Thoracic aorta (tissue), 2 donors: ENCODE results near the gene CPLX3. TPM values are rescaled to one million over a fixed set of nuclear protein-coding genes. Genes with fewer than 3 reads are reported as not detected.

Source experiments
- ATAC-seq: fragments of 150-250 bp; one replicate; pipeline ENCODE4 v1.8.0; 2017; ENCODE audit warnings: low read depth; ENCODE audit not compliant: insufficient number of reproducible peaks, low FRiP score
- DNase-seq: peaks from one replicate; pipeline ENCODE4 v3.0.0-alpha.2; 2020; ENCODE audit warnings: low spot score
- H3K27ac ChIP-seq, 2 donors: fragments of 200-600 bp; sonication (generic); 1 replicate in 1 of 2; 2 replicates in 1 of 2; pipeline ENCODE4 v1.5.1; 2016; ENCODE audit warnings: mild to moderate bottlenecking in 2 of 2, moderate library complexity in 2 of 2
- H3K27me3 ChIP-seq: fragments of 200-600 bp; sonication (generic); replicated peaks from 2 replicates; pipeline ENCODE4 v1.6.0; 2016; ENCODE audit warnings: mild to moderate bottlenecking; ENCODE audit not compliant: insufficient read depth
- H3K36me3 ChIP-seq: fragments of 200-600 bp; sonication (generic); one replicate; pipeline ENCODE4 v1.5.1; 2016
- H3K4me1 ChIP-seq, 2 donors: fragments of 200-600 bp; sonication (generic); 1 replicate in 1 of 2; 2 replicates in 1 of 2; pipeline versions ENCODE4 v1.5.1 to v1.6.0; 2016; ENCODE audit warnings: low read depth in 2 of 2, mild to moderate bottlenecking in 1 of 2; ENCODE audit not compliant: control insufficient read depth in 1 of 2
- H3K4me3 ChIP-seq: fragments of 200-600 bp; sonication (generic); 2 replicates; pipeline ENCODE4 v1.5.1; 2016; ENCODE audit warnings: mild to moderate bottlenecking
- H3K9me3 ChIP-seq: fragments of 200-600 bp; sonication (generic); 2 replicates; pipeline ENCODE4 v1.5.1; 2016
- CTCF ChIP-seq: fragments of 200-600 bp; sonication (generic); IDR thresholded peaks from one replicate; pipeline ENCODE4 v1.5.1; 2019; ENCODE audit warnings: antibody characterized with exemption
- total RNA-seq, 2 donors: library from RNA; depleted of rRNA; stranded (reverse); fragments of >200 nt; gene quantifications; one replicate each; pipeline versions ENCODE4 v1.1.0 to v1.2.3, GENCODE V29; 2016

The CPLX3 gene
- total RNA-seq, 2 donors from 2014 or later: not detected

- H3K27ac ChIP-seq: no peak overlapping the region
- H3K9me3 ChIP-seq: no peaks in the 10 kb centered on the region
- TF ChIP-seq CTCF: no peak
- no peak overlapping the region for H3K4me3 ChIP-seq
- DNase-seq (no peak), ATAC-seq (no peak)
- no peaks in the 10 kb centered on the region for H3K36me3 ChIP-seq
- no peaks in the 10 kb centered on the region for H3K27me3 ChIP-seq
- H3K4me1 ChIP-seq: peaks cover 35 to 47% of the 10 kb centered on the region in 2 donors
These were observed 33.0 kb upstream of the CPLX3 start for GRCh38 chr15:74793135-74794028.

DNA sequence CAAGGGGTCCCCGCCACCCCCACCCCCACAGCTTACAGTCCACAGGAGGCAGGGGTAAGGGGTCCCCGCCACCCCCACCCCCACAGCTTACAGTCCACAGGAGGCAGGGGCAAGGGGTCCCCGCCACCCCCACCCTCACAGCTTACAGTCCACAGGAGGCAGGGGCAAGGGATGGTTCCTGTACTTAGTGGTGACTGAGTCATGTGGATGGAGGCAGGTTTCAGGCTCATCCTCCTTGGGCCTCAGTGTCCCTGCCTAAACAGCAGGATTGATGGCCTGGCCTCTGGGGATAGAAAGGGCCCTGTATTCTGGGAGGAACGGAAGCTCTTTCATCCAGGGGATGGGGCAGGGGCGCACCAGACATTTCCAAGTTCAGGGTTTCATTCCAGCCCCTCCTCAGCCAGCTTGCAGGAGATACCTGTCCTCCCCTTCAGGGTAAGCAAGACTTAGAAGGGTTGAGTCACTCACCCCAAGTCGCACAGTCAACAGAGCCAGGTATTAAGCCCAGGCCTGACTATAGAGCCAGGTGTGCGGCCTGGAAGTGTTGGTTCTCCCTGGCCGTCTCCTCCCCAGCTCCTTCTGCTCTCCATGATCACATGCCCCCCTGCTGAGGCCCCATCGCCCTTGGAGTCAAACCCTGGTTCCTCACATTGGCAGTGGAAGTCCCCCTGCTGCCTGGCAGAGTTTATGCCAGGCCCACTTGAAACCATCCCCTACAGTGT, 32.0 kb upstream of the CPLX3 start:
- H3K27me3 ChIP-seq: no peaks in the 10 kb centered on the region
- H3K36me3 ChIP-seq: peaks cover 3% of the 10 kb centered on the region
- no peaks in the 10 kb centered on the region for H3K9me3 ChIP-seq
- no peak for TF ChIP-seq CTCF
- peaks cover 25 to 37% of the 10 kb centered on the region in 2 donors for H3K4me1 ChIP-seq
- no peak overlapping the region for H3K4me3 ChIP-seq
- no peak overlapping the region for H3K27ac ChIP-seq
- DNase-seq (no peak), ATAC-seq (no peak)

- H3K4me3 ChIP-seq: no peak overlapping the region
- no peak for TF ChIP-seq CTCF
- H3K27me3 ChIP-seq: no peaks in the 10 kb centered on the region
- ATAC-seq (no peak), DNase-seq (no peak)
- H3K36me3 ChIP-seq: peaks cover 3% of the 10 kb centered on the region
- peaks cover 19 to 31% of the 10 kb centered on the region in 2 donors for H3K4me1 ChIP-seq
- no peaks in the 10 kb centered on the region for H3K9me3 ChIP-seq
- no peak overlapping the region for H3K27ac ChIP-seq
These were observed 31.5 kb upstream of the CPLX3 start for GRCh38 chr15:74794970-74795349.

- H3K4me1 ChIP-seq: peaks cover 10 to 20% of the 10 kb centered on the region in 2 donors
- H3K27ac ChIP-seq: no peak overlapping the region
- no peak for TF ChIP-seq CTCF
- H3K27me3 ChIP-seq: no peaks in the 10 kb centered on the region
- DNase-seq (no peak), ATAC-seq (no peak)
- H3K4me3 ChIP-seq: no peak overlapping the region
- peaks cover 4% of the 10 kb centered on the region for H3K36me3 ChIP-seq
- no peaks in the 10 kb centered on the region for H3K9me3 ChIP-seq
These were observed 30.3 kb upstream of the CPLX3 start for GRCh38 chr15:74795966-74796625.
